ENCODE results near the gene PARP9.

PARP9 gene

GRCh38 chr3:122497425-122497824 is 66.7 kb downstream of the PARP9 start:
- peak; percentile 63 for DNase-seq (ENCODE audit: insufficient read length, low spot score)
- peak; percentile 48 for FAIRE-seq

- FAIRE-seq: no peak
These were observed 67.6 kb downstream of the PARP9 start for GRCh38 chr3:122496508-122496907.

DNA sequence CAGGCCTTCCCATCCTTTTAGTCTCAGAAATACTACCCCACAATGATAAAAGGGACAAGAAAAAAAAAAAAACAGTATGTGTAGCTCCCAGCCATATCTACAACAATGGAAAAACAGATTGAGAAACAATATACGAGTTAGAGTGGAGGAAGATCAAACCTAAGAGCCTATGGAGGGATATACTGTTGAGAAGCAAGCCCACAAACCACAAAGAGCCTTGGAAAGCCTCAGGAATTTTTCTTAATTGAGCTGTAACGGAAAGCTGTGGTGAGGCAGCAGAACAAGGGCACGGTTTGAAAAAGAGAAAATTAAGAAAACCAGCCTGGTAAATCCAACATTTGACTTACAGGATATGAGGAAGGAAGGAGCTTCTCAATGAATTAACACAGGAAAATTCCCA is 70.8 kb downstream of the PARP9 start:
- FAIRE-seq (no peak), DNase-seq (ENCODE audit: insufficient read length, low spot score) (no peak)

More at GRCh38 chr3:122496508-122496907, 67.6 kb downstream of the PARP9 start:
- no peak for DNase-seq (ENCODE audit: insufficient read length, low spot score)

GRCh38 chr3:122488262-122488973 is 75.7 kb downstream of the PARP9 start:
- no peak for DNase-seq (ENCODE audit: insufficient read length, low spot score)
- no peak for FAIRE-seq

DNA sequence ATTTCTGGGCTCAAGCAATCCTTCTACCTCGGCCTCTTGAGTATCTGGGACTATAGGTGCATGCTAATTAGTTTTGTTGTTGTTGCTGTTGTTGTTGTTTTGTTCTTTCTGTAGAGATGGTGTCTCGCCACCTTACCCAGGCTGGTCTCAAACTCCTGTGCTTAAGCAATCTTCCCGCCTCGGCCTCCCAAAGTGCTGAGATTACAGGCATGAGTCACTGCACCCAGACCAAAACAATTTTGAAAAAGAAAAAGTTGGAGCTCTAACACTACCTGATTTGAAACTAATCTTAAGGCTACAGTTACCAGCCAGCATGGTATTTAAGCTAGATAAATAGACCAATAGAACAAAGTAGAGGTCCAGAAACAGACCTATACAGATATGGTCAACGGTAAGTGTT is 79.1 kb downstream of the PARP9 start:
- FAIRE-seq: no peak
- DNase-seq (ENCODE audit: insufficient read length, low spot score): no peak

DNA sequence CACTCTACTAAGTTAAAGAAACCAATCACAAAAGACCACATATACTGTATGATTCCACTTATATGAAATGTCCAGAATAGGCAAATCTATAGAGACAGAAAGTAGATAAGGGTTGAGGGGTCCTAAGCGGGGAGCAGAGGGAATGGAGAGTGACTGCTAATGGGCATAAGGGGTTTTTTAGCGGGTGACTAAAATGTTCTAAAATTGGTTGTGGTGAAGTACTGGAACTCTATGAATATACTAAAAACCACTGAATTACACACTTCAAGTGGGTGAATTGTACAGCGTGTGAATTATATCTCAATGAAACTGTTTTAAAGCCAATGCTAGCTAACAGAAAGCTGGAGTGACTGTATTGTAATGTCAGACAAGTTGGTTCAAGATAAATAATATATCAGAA is 82.7 kb downstream of the PARP9 start:
- FAIRE-seq: no peak

More for the DNA sequence above, 82.7 kb downstream of the PARP9 start:
- no peak for DNase-seq (ENCODE audit: insufficient read length, low spot score)
